22Rv1 (cell line): ENCODE measurements around the gene KRTAP4-6.

Experiments used
- ZFX ChIP-seq: fragments of 450-650 bp; IDR thresholded peaks from 2 replicates; pipeline ENCODE4 v1.6.1; 2017; ENCODE audit warnings: antibody characterized with exemption, borderline replicate concordance
- TF ChIP-seq, protein P1 (sequence below): fragments of 450-650 bp; IDR thresholded peaks from 2 replicates; pipeline ENCODE4 v1.5.1; 2017; ENCODE audit warnings: mild to moderate bottlenecking

DNA sequence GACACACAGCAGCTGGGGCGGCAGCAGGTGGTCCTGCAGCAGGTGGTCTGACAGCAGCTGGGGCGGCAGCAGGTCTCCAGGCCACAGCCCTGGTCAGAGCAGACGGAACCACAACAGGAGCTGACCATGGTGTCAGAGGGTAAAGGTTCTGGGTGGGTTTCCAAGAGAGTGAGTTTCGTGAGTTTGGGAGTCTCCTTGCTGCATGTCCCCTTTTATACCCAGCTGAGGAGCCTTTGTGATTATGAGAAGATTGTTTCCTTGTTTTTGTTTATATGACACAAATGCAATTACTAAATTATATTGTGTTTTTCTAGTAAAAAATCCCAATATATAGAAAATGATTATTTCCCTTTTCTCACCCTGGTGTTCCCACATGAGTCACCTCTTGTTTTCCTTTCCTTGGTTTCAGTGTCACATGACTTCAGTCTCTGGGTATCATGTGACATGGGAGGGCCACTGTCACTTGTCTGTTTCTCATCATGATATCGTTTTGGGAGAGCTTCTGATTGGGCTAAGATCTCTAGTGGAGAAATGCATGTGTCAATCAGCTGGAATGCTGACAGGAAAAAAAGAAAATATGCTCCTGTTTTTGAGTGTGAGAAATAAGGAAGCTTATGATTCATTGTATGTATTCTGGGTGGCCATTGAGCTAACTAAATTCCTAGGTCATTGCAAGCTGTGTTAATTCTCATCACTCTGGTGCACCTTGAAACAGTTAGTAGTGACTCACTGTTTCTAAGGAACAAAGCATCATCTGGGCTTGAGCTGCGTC is at the start of gene KRTAP4-6:
- TF ChIP-seq, protein P1, sequence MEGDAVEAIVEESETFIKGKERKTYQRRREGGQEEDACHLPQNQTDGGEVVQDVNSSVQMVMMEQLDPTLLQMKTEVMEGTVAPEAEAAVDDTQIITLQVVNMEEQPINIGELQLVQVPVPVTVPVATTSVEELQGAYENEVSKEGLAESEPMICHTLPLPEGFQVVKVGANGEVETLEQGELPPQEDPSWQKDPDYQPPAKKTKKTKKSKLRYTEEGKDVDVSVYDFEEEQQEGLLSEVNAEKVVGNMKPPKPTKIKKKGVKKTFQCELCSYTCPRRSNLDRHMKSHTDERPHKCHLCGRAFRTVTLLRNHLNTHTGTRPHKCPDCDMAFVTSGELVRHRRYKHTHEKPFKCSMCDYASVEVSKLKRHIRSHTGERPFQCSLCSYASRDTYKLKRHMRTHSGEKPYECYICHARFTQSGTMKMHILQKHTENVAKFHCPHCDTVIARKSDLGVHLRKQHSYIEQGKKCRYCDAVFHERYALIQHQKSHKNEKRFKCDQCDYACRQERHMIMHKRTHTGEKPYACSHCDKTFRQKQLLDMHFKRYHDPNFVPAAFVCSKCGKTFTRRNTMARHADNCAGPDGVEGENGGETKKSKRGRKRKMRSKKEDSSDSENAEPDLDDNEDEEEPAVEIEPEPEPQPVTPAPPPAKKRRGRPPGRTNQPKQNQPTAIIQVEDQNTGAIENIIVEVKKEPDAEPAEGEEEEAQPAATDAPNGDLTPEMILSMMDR: no peak
- no peak for TF ChIP-seq ZFX
